DND-41 (cell line): ENCODE measurements around the gene TGFBRAP1.
A peak's percentile ranks its signal among the peaks of the same experiment; 100 is the strongest.

Experiments
- ATAC-seq: fragments of 200-7000 bp; cut with Tn5 transposase; 3 replicates; pipeline ENCODE4 v1.9.1; 2021; ENCODE audit warnings: low read depth; ENCODE audit not compliant: insufficient read depth
- DNase-seq: peaks from one replicate; pipeline ENCODE4 v3.0.0-alpha.2; 2020
- H2AFZ ChIP-seq: 2 replicates; pipeline ENCODE4 v1.6.0; 2012; ENCODE audit warnings: low read depth, low read length
- H3K27ac ChIP-seq: 2 replicates; pipeline ENCODE4 v1.5.1; 2012; ENCODE audit warnings: low read length, inconsistent platforms
- H3K27me3 ChIP-seq: fragments of 200-600 bp; sonication (generic); 2 replicates; pipeline ENCODE4 v1.6.0; 2012; ENCODE audit warnings: low read length, mild to moderate bottlenecking, inconsistent platforms; ENCODE audit not compliant: insufficient read depth, poor library complexity
- H3K36me3 ChIP-seq: 2 replicates; pipeline ENCODE4 v1.5.1; 2012; ENCODE audit warnings: low read length, inconsistent platforms; ENCODE audit not compliant: insufficient read depth
- H3K4me1 ChIP-seq: 2 replicates; pipeline ENCODE4 v1.5.1; 2012; ENCODE audit warnings: mild to moderate bottlenecking, low read length; ENCODE audit not compliant: insufficient read depth
- H3K4me2 ChIP-seq: 2 replicates; pipeline ENCODE4 v1.6.0; 2012; ENCODE audit warnings: mild to moderate bottlenecking, moderate library complexity, low read length, inconsistent platforms; ENCODE audit not compliant: insufficient read depth
- H3K4me3 ChIP-seq, 2 experiments: fragments of 200-600 bp in 1 of 2; shearing (Covaris generic) in 1 of 2; 2 replicates each; pipeline ENCODE4 v1.5.1; 2012 to 2016; ENCODE audit warnings: inconsistent platforms in 2 of 2, low read length in 2 of 2, mild to moderate bottlenecking in 2 of 2, low read depth in 1 of 2, moderate library complexity in 1 of 2
- H3K79me2 ChIP-seq: 2 replicates; pipeline ENCODE4 v1.6.0; 2012; ENCODE audit warnings: low read length, inconsistent platforms; ENCODE audit not compliant: insufficient read depth
- H3K9ac ChIP-seq: 2 replicates; pipeline ENCODE4 v1.6.0; 2012; ENCODE audit warnings: low read depth, mild to moderate bottlenecking, inconsistent platforms, low read length, moderate library complexity
- H3K9me3 ChIP-seq: 2 replicates; pipeline ENCODE4 v1.5.1; 2012; ENCODE audit warnings: low read length, moderate library complexity, mild to moderate bottlenecking, inconsistent platforms; ENCODE audit not compliant: insufficient read depth, severe bottlenecking
- H4K20me1 ChIP-seq: 2 replicates; pipeline ENCODE4 v1.6.0; 2012; ENCODE audit warnings: low read length; ENCODE audit not compliant: insufficient read depth
- CTCF ChIP-seq: IDR thresholded peaks from 2 replicates; pipeline ENCODE4 v1.5.1; 2012; ENCODE audit warnings: borderline replicate concordance, low read length, moderate library complexity, mild to moderate bottlenecking; ENCODE audit not compliant: poor library complexity, severe bottlenecking; ENCODE audit errors: extremely low read depth
- EZH2 ChIP-seq: IDR thresholded peaks from 3 replicates; pipeline ENCODE4 v1.6.1; 2012; ENCODE audit warnings: borderline replicate concordance, low read depth, mild to moderate bottlenecking, moderate library complexity, low read length, inconsistent platforms; ENCODE audit not compliant: severe bottlenecking

Gene TGFBRAP1

GRCh38 chr2:105337122-105338019 lies 7.8 kb upstream of the TGFBRAP1 start, which contains the start of gene C2orf49:
C2orf49 (plus strand) TSS chr2:105337540; CDS start chr2:105337588, 48 bp downstream.
- Histone ChIP-seq H4K20me1 (peaks cover 13% of the 10 kb centered on the region; the same call in 1 of the 2 replicates), H3K9me3 (no peaks in the 10 kb centered on the region), H3K79me2 (peaks cover 54% of the 10 kb centered on the region), H3K27me3 (no peaks in the 10 kb centered on the region), H3K4me3 (peak within 1 kb of the TSS; percentile 89 to 94), H3K9ac (peak within 1 kb of the TSS; percentile 61), H3K36me3 (peaks cover 38% of the 10 kb centered on the region), H2AFZ (peak within 1 kb of the TSS; percentile 87), H3K27ac (peak within 1 kb of the TSS; percentile 89), H3K4me2 (peak within 1 kb of the TSS; percentile 83), H3K4me1 (peaks cover 36% of the 10 kb centered on the region)
- ATAC-seq (peak; percentile 96), DNase-seq (peak; percentile 91)
- TF ChIP-seq EZH2 (no peak), CTCF (no peak)

GRCh38 chr2:105336786-105337121 lies 7.2 kb upstream of the TGFBRAP1 start:
- peaks cover 54% of the 10 kb centered on the region for H3K79me2 ChIP-seq
- TF ChIP-seq CTCF (no peak), EZH2 (no peak)
- peaks cover 13% of the 10 kb centered on the region; the same call in 1 of the 2 replicates for H4K20me1 ChIP-seq
- H3K27me3 ChIP-seq = no peaks in the 10 kb centered on the region
- peak overlapping the region; percentile 65 for H3K4me2 ChIP-seq
- no peaks in the 10 kb centered on the region for H3K9me3 ChIP-seq
- peaks cover 32% of the 10 kb centered on the region for H3K36me3 ChIP-seq
- H2AFZ ChIP-seq = peak overlapping the region; percentile 87
- no peak for DNase-seq
- peaks cover 36% of the 10 kb centered on the region for H3K4me1 ChIP-seq
- peak overlapping the region; percentile 47 to 89 for H3K4me3 ChIP-seq
- H3K27ac ChIP-seq = peak overlapping the region; percentile 89
- H3K9ac ChIP-seq = peak overlapping the region; percentile 61
- ATAC-seq = no peak

GRCh38 chr2:105335469-105335868 lies 5.9 kb upstream of the TGFBRAP1 start:
- H3K4me3 ChIP-seq = no peak overlapping the region
- H3K4me2 ChIP-seq = no peak overlapping the region; the same call in 1 of the 2 replicates
- H3K9ac ChIP-seq = no peak overlapping the region
- peaks cover 9% of the 10 kb centered on the region; the same call in 1 of the 2 replicates for H4K20me1 ChIP-seq
- TF ChIP-seq EZH2 (no peak), CTCF (no peak)
- no peak for ATAC-seq
- no peaks in the 10 kb centered on the region for H3K27me3 ChIP-seq
- DNase-seq = no peak
- H3K4me1 ChIP-seq = peaks cover 41% of the 10 kb centered on the region
- no peak overlapping the region for H2AFZ ChIP-seq
- no peak overlapping the region for H3K27ac ChIP-seq
- H3K36me3 ChIP-seq = peaks cover 20% of the 10 kb centered on the region; the same call in 1 of the 2 replicates
- no peaks in the 10 kb centered on the region for H3K9me3 ChIP-seq
- peaks cover 42% of the 10 kb centered on the region for H3K79me2 ChIP-seq
